ENCODE measurements around the gene SEC16A.
"Not testable (repeated sequence)": the region's sequence is repeated elsewhere in the genome, so short reads cannot be mapped to it uniquely, and the experiment has no call there.

The SEC16A gene

DNA sequence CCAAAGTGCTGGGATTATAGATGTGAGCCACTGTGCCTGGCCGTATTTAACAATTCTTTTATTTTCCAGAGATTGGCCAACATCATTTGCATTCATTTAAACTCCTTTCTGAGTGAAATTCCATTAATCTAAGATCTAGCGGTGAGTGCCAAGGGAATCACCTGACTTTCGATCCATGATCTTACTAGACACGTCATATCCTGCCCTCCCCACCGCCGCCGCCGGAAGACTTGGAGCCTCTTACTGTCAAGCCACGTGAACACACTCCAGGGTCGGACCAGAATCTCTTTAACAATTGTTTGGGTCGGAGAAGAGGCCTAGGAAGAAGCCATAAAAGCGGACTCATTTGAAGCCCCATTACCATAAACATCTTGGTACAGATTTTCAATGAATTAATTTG lies 56.1 kb downstream of the SEC16A start:
- TF ChIP-seq, protein P1, sequence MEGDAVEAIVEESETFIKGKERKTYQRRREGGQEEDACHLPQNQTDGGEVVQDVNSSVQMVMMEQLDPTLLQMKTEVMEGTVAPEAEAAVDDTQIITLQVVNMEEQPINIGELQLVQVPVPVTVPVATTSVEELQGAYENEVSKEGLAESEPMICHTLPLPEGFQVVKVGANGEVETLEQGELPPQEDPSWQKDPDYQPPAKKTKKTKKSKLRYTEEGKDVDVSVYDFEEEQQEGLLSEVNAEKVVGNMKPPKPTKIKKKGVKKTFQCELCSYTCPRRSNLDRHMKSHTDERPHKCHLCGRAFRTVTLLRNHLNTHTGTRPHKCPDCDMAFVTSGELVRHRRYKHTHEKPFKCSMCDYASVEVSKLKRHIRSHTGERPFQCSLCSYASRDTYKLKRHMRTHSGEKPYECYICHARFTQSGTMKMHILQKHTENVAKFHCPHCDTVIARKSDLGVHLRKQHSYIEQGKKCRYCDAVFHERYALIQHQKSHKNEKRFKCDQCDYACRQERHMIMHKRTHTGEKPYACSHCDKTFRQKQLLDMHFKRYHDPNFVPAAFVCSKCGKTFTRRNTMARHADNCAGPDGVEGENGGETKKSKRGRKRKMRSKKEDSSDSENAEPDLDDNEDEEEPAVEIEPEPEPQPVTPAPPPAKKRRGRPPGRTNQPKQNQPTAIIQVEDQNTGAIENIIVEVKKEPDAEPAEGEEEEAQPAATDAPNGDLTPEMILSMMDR (IDR thresholded peaks at IDR 0.05; ENCODE audit: low read depth, low read length) = no peak
- H3K4me3 ChIP-seq (replicated peaks in 1 of 2; ENCODE audit: low read depth in 2 of 2, low read length in 2 of 2) = no peak overlapping the region
- DNase-seq (ENCODE audit: low read depth in 2 of 2) = no peak

DNA sequence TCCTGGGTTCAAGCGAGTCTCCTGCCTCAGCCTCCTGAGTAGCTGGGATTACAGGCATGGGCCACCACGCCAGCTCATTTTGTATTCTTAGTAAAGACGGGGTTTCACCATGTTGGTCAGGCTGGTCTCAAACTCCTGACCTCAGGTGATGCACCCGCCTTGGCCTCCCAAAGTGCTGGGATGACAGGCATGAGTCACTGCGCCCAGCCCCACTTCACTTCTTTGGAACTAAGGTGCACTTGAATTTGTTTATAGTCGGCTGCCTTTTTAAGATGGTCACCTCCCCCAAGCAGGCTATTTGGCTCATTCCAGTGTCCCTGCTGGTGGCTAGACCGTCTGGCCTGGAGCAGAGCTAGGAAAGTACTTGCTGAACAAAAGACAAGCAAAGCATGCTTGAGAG lies 57.5 kb downstream of the SEC16A start:
- H3K4me3 ChIP-seq (replicated peaks in 1 of 2; ENCODE audit: low read depth in 2 of 2, low read length in 2 of 2); DNase-seq (ENCODE audit: low read depth in 2 of 2): not testable (repeated sequence)

- no peak overlapping the region for H3K4me3 ChIP-seq (replicated peaks in 1 of 2; ENCODE audit: low read depth in 2 of 2, low read length in 2 of 2)
- TF ChIP-seq, protein P1 (IDR thresholded peaks at IDR 0.05; ENCODE audit: low read depth, low read length) = no peak
- no peak for DNase-seq (ENCODE audit: low read depth in 2 of 2)
Observed at GRCh38 chr9:136424750-136425362, 58.0 kb downstream of the SEC16A start.

DNA sequence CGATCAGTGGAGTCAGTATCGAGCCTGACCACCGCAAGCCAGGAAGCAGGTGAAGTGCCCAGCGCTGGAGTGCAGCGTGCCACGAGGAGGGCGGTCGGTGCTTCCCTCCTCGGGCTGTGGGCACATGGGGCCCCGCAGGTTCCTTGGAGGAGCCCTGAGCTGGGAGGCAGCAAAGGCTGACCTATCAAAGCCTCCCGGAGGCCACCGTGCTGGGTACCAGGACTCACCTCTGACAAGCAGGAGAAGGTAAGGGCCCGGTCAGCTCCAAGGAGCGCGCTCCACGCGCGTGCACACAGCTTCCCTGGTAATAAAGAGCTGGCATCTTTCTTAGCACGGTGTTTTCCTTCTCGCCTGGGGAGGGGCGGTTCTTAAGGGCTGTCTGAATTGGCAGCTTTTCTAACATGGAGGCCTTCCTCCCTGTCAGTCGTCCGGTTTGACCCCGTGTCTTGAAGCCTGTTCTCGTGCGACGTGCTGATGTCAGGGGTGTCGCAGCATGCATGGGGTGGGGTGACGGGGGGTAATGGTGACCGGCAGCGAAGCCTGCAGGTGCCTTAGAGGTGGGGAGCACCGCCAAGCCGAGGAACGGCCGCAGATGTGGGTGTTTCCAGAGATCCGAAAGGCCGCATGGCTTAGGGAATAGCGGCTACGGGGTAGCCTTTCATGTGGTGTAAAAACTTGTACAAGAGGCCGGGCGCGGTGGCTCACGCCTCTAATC lies 59.3 kb downstream of the SEC16A start:
- DNase-seq (ENCODE audit: low read depth in 2 of 2) = no peak
- TF ChIP-seq, protein P1 (IDR thresholded peaks at IDR 0.05; ENCODE audit: low read depth, low read length) = no peak
- no peak overlapping the region for H3K4me3 ChIP-seq (replicated peaks in 1 of 2; ENCODE audit: low read depth in 2 of 2, low read length in 2 of 2)

DNA sequence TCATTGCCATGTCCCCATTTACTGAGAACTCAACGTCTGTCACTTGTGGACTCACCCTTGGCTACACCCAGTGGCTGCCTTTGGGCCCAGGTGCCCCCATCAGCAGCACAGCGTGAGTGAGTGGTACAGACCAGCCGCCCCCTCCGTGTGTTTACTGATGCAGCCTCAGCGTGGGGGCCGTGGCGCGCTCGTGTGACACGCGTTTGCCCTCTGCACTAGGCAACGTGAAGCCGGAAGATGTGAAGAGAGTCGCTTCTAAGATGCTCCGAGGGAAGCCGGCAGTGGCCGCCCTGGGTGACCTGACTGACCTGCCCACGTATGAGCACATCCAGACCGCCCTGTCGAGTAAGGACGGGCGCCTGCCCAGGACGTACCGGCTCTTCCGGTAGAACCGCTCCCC lies 60.0 kb downstream of the SEC16A start:
- TF ChIP-seq, protein P1 (IDR thresholded peaks at IDR 0.05; ENCODE audit: low read depth, low read length) = no peak

GRCh38 chr9:136421791-136422190 lies 61.0 kb downstream of the SEC16A start:
- no peak for DNase-seq (ENCODE audit: low read depth in 2 of 2)
- TF ChIP-seq, protein P1 (IDR thresholded peaks at IDR 0.05; ENCODE audit: low read depth, low read length) = no peak
- no peak overlapping the region for H3K4me3 ChIP-seq (replicated peaks in 1 of 2; ENCODE audit: low read depth in 2 of 2, low read length in 2 of 2)

More for the DNA sequence above, 60.0 kb downstream of the SEC16A start:
- H3K4me3 ChIP-seq (replicated peaks in 1 of 2; ENCODE audit: low read depth in 2 of 2, low read length in 2 of 2) = no peak overlapping the region
- no peak for DNase-seq (ENCODE audit: low read depth in 2 of 2)

DNA sequence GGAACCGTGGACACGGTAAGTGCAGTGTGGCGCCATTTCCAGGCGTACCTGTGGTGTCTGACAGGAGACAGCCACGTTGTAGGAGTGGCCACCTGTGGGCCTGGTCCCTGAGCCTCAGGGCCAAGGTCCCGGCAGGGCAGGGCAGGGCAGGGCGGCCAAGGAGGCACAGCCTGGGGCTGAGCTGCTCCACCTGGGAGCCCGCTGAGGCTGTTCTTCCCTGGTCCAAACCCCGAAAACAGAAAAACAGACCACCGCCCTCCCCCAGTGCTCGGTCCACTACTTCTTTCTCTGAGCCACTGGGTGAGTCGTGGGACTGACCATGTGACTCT lies 63.8 kb downstream of the SEC16A start:
- no peak for DNase-seq (ENCODE audit: low read depth in 2 of 2)
- no peak overlapping the region for H3K4me3 ChIP-seq (replicated peaks in 1 of 2; ENCODE audit: low read depth in 2 of 2, low read length in 2 of 2)
- TF ChIP-seq, protein P1 (IDR thresholded peaks at IDR 0.05; ENCODE audit: low read depth, low read length) = no peak

Measured in cardiac fibroblast (primary cell).